H9 (cell line): Measurements from ENCODE around the gene MYDGF. TPM values are rescaled to one million over a fixed set of nuclear protein-coding genes. Genes with fewer than 3 reads are reported as not detected.

Experiments
- DNase-seq: peaks from one replicate; pipeline ENCODE4 v3.0.0-alpha.2; 2017
- H2AFZ ChIP-seq: one replicate; pipeline ENCODE4 v1.6.1; 2013; ENCODE audit warnings: mild to moderate bottlenecking, low read length, control low read depth, moderate library complexity
- H2AK5ac ChIP-seq: 2 replicates; pipeline ENCODE4 v1.6.1; 2013; ENCODE audit warnings: low read length, control low read depth, mixed read lengths; ENCODE audit not compliant: insufficient read length
- H2BK120ac ChIP-seq: one replicate; pipeline ENCODE4 v1.6.1; 2013; ENCODE audit warnings: low read depth, mild to moderate bottlenecking, low read length, control low read depth, inconsistent platforms; ENCODE audit not compliant: poor library complexity, severe bottlenecking
- H2BK12ac ChIP-seq: 2 replicates; pipeline ENCODE4 v1.6.1; 2013; ENCODE audit warnings: low read length, control low read depth, mixed read lengths, low read depth; ENCODE audit not compliant: insufficient read length
- H2BK15ac ChIP-seq: 2 replicates; pipeline ENCODE4 v1.6.1; 2013; ENCODE audit warnings: low read depth, low read length, control low read depth
- H2BK20ac ChIP-seq: one replicate; pipeline ENCODE4 v1.6.1; 2013; ENCODE audit warnings: low read depth, mild to moderate bottlenecking, low read length, control low read depth, inconsistent platforms; ENCODE audit not compliant: poor library complexity, severe bottlenecking
- H2BK5ac ChIP-seq: 2 replicates; pipeline ENCODE4 v1.6.1; 2013; ENCODE audit warnings: low read length, control low read depth, mixed read lengths; ENCODE audit not compliant: insufficient read length
- H3K14ac ChIP-seq: 2 replicates; pipeline ENCODE4 v1.6.1; 2013; ENCODE audit warnings: low read length, control low read depth; ENCODE audit not compliant: insufficient read depth
- H3K18ac ChIP-seq: 2 replicates; pipeline ENCODE4 v1.6.1; 2013; ENCODE audit warnings: low read depth, mild to moderate bottlenecking, mixed read lengths, low read length, control low read depth; ENCODE audit not compliant: insufficient read length
- H3K23ac ChIP-seq: 2 replicates; pipeline ENCODE4 v1.6.1; 2013; ENCODE audit warnings: low read length, control low read depth, mixed read lengths, low read depth; ENCODE audit not compliant: insufficient read length
- H3K23me2 ChIP-seq: 2 replicates; pipeline ENCODE4 v1.6.1; 2013; ENCODE audit warnings: low read depth, mild to moderate bottlenecking, mixed read lengths, low read length, control low read depth; ENCODE audit not compliant: insufficient read length, poor library complexity, severe bottlenecking
- H3K27ac ChIP-seq: 2 replicates; pipeline ENCODE4 v1.5.1; 2013; ENCODE audit warnings: low read length, control low read depth, mixed read lengths, low read depth; ENCODE audit not compliant: insufficient read length
- H3K27me3 ChIP-seq: 2 replicates; pipeline ENCODE4 v1.6.1; 2013; ENCODE audit warnings: low read length, control low read depth, inconsistent platforms; ENCODE audit not compliant: insufficient read depth
- H3K4ac ChIP-seq: 2 replicates; pipeline ENCODE4 v1.6.1; 2013; ENCODE audit warnings: low read depth, mild to moderate bottlenecking, control low read depth, inconsistent platforms, low read length, moderate library complexity
- H3K4me1 ChIP-seq: 2 replicates; pipeline ENCODE4 v1.6.1; 2013; ENCODE audit warnings: low read length, control low read depth, inconsistent platforms; ENCODE audit not compliant: insufficient read depth
- H3K4me2 ChIP-seq: 2 replicates; pipeline ENCODE4 v1.6.1; 2013; ENCODE audit warnings: low read length, control low read depth, mixed read lengths; ENCODE audit not compliant: insufficient read length, insufficient read depth
- H3K56ac ChIP-seq: 2 replicates; pipeline ENCODE4 v1.6.1; 2013; ENCODE audit warnings: low read depth, mild to moderate bottlenecking, mixed read lengths, low read length, control low read depth; ENCODE audit not compliant: insufficient read length
- H3K79me1 ChIP-seq: 2 replicates; pipeline ENCODE4 v1.6.1; 2013; ENCODE audit warnings: low read depth, mild to moderate bottlenecking, moderate library complexity, low read length, control low read depth, inconsistent platforms; ENCODE audit not compliant: insufficient read depth, poor library complexity, severe bottlenecking
- H3K79me2 ChIP-seq: 2 replicates; pipeline ENCODE4 v1.6.1; 2013; ENCODE audit warnings: low read length, control low read depth, inconsistent platforms; ENCODE audit not compliant: insufficient read depth
- H3K9ac ChIP-seq: 2 replicates; pipeline ENCODE4 v1.6.1; 2013; ENCODE audit warnings: low read length, control low read depth, mixed read lengths; ENCODE audit not compliant: insufficient read length; ENCODE audit errors: extremely low read depth
- H3K9me3 ChIP-seq: one replicate; pipeline ENCODE4 v1.6.1; 2013; ENCODE audit warnings: low read depth, low read length, inconsistent platforms; ENCODE audit not compliant: control insufficient read depth
- H3T11ph ChIP-seq: one replicate; pipeline ENCODE4 v1.6.1; 2013; ENCODE audit warnings: mild to moderate bottlenecking, low read length, control low read depth, inconsistent platforms
- H4K20me1 ChIP-seq: one replicate; pipeline ENCODE4 v1.6.1; 2013; ENCODE audit not compliant: control insufficient read depth, insufficient read length, insufficient read depth
- H4K5ac ChIP-seq: 2 replicates; pipeline ENCODE4 v1.6.1; 2013; ENCODE audit warnings: low read depth, mild to moderate bottlenecking, mixed read lengths, low read length, control low read depth; ENCODE audit not compliant: insufficient read length
- H4K8ac ChIP-seq: replicated peaks from 2 replicates; pipeline ENCODE4 v1.6.1; 2013; ENCODE audit warnings: low read length, control low read depth, mixed read lengths, low read depth; ENCODE audit not compliant: insufficient read length
- H4K91ac ChIP-seq: 2 replicates; pipeline ENCODE4 v1.6.1; 2013; ENCODE audit warnings: low read depth, mild to moderate bottlenecking, moderate library complexity, mixed read lengths, low read length, control low read depth; ENCODE audit not compliant: insufficient read length
- H3K27ac Mint-ChIP-seq, 3 experiments: 2 replicates in 2 of 3; 3 replicates in 1 of 3; pipeline ENCODE4 v1.8.0; 2020 to 2021; ENCODE audit warnings: mixed read lengths in 3 of 3, mild to moderate bottlenecking in 1 of 3, moderate library complexity in 1 of 3
- H3K27me3 Mint-ChIP-seq: 2 replicates; pipeline ENCODE4 v1.8.0; 2021; ENCODE audit warnings: low read depth, mild to moderate bottlenecking, moderate library complexity, mixed read lengths
- H3K36me3 Mint-ChIP-seq, 3 experiments: 2 replicates in 2 of 3; 3 replicates in 1 of 3; pipeline ENCODE4 v1.8.0; 2020 to 2021; ENCODE audit warnings: low read depth in 3 of 3, mixed read lengths in 3 of 3; ENCODE audit not compliant: insufficient read depth in 1 of 3
- H3K4me1 Mint-ChIP-seq, 2 experiments: 2 replicates each; pipeline ENCODE4 v1.8.0; 2020; ENCODE audit warnings: mixed read lengths in 2 of 2
- H3K4me3 Mint-ChIP-seq, 2 experiments: 2 replicates in 1 of 2; 3 replicates in 1 of 2; pipeline ENCODE4 v1.8.0; 2020 to 2021; ENCODE audit warnings: mild to moderate bottlenecking in 2 of 2, mixed read lengths in 2 of 2, moderate library complexity in 1 of 2
- H3K9me3 Mint-ChIP-seq, 2 experiments: 2 replicates in 1 of 2; 3 replicates in 1 of 2; pipeline ENCODE4 v1.8.0; 2020; ENCODE audit warnings: mild to moderate bottlenecking in 2 of 2, mixed read lengths in 2 of 2, moderate library complexity in 1 of 2
- CTCF ChIP-seq: fragments of 200-600 bp; sonication (generic); conservative IDR thresholded peaks from 3 replicates; pipeline ENCODE4 v1.8.0; 2021; ENCODE audit warnings: antibody characterized with exemption, mild to moderate bottlenecking
- WGBS: extraction: QIAGEN DNeasy Blood & Tissue Kit; methylation state at CpG from one replicate; pipeline ENCODE4 v1.1.7; 2013; ENCODE audit warnings: missing lambda C conversion rate, low lambda C conversion rate, mixed read lengths; ENCODE audit not compliant: insufficient read length; ENCODE audit errors: extremely low coverage; 5-methylcytosine and 5-hydroxymethylcytosine counted together
- total RNA-seq: library from RNA; stranded (reverse); gene quantifications from 2 replicates; pipeline ENCODE4 v1.2.1, GENCODE V29; 2021

Gene MYDGF
- total RNA-seq, 1 experiment from 2014 or later, result 43.4 TPM

GRCh38 chr19:4673216-4673615, 3.1 kb upstream of the MYDGF start:
- Histone ChIP-seq H4K8ac (no peak overlapping the region), H3K79me1 (no peaks in the 10 kb centered on the region), H4K5ac (no peak overlapping the region), H3T11ph (no peak overlapping the region), H3K9ac (no peak overlapping the region), H2BK12ac (no peak overlapping the region), H3K23me2 (peaks cover 6% of the 10 kb centered on the region), H3K27me3 (no peaks in the 10 kb centered on the region), H4K20me1 (no peaks in the 10 kb centered on the region), H2AFZ (no peak overlapping the region), H2BK15ac (no peak overlapping the region), H3K56ac (no peak overlapping the region), H2BK20ac (no peak overlapping the region), H3K4ac (no peak overlapping the region), H3K18ac (no peak overlapping the region), H3K27ac (no peak overlapping the region), H3K4me1 (no peaks in the 10 kb centered on the region), H3K4me2 (no peak overlapping the region), H3K9me3 (no peaks in the 10 kb centered on the region), H2AK5ac (no peak overlapping the region), H3K79me2 (no peaks in the 10 kb centered on the region), H3K23ac (no peak overlapping the region), H2BK120ac (no peak overlapping the region), H2BK5ac (no peak overlapping the region), H4K91ac (no peak overlapping the region), H3K14ac (no peak overlapping the region)
- no peak overlapping the region for H3K4me3 Mint-ChIP-seq
- H3K4me1 Mint-ChIP-seq, result peaks cover 7 to 23% of the 10 kb centered on the region in 2 experiments
- H3K9me3 Mint-ChIP-seq, result no peaks in the 10 kb centered on the region
- no peak overlapping the region for H3K27ac Mint-ChIP-seq
- no peak for TF ChIP-seq CTCF
- H3K27me3 Mint-ChIP-seq, result no peaks in the 10 kb centered on the region
- H3K36me3 Mint-ChIP-seq, result peaks cover 4 to 12% (median 5%) of the 10 kb centered on the region in 3 experiments; a peak in 6 of 7 replicates
- DNase-seq, result no peak
- WGBS, result no CpG with 5 or more reads among the region's 4 CpGs
